Adrenal gland (tissue), 5 donors: Measurements from ENCODE around the gene NPRL2.

Experiments
- POLR2A ChIP-seq, 2 donors: fragments of 450-650 bp; IDR thresholded peaks; one replicate each; pipeline ENCODE4 v1.6.1; 2017; ENCODE audit warnings: antibody characterized with exemption in 2 of 2, mild to moderate bottlenecking in 2 of 2, moderate library complexity in 1 of 2
- TF ChIP-seq, protein P1 (sequence below), 6 experiments: fragments of 450-650 bp in 4 of 6; fragments of 200-600 bp in 2 of 6; sonication (generic) in 1 of 6; IDR thresholded peaks; 1 replicate in 5 of 6; 2 replicates in 1 of 6; pipeline versions ENCODE4 v1.5.1 to v1.8.0; 2016 to 2021; ENCODE audit warnings: antibody characterized with exemption in 6 of 6, mild to moderate bottlenecking in 2 of 6, moderate library complexity in 1 of 6
- donor health status: DM: no; HTN: no; CAD: no.

DNA sequence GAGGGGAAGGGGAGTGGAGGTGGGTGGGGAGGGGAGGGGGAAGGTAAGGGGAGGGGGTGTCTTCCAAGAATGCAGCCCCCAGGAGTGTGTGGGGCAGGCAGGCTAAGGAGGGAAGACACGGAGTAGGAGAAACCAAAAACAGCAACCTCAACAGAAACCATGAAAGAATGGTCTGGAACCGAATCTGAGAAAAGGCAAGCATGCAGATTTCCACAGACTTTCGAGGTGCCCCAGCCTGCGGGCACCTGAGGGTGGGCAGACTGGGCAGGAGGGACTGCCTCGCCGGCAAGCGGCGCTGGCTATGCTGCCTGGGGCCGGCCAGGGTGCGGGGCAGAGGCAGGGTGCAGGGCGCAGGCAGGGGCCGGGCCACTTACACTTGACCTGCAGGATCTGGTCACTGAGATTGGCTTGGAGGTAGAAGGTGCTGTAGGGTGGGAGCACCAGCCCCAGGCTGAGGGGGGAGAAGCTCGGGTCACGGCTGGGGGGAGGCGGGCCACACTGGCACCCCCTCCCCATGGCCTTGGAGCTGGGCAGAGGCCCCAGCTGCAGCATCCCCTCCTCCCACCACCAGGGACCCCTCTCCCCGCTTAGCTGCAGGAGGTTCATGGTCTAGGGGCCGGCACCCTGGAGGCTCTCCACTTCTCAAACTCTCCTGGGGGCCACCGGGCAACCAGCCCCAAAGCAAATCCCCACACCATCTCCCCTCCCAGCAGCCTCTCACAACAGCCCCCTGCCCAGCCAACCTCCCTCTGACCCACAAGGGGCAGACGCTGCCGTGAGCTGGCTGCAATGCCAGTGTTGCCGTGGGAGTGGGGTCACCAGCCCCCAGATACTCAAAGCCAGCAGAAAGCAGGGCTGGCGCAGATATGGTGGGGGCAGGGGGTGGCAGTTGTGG, 24.0 kb upstream of the NPRL2 start:
- TF ChIP-seq, protein P1, sequence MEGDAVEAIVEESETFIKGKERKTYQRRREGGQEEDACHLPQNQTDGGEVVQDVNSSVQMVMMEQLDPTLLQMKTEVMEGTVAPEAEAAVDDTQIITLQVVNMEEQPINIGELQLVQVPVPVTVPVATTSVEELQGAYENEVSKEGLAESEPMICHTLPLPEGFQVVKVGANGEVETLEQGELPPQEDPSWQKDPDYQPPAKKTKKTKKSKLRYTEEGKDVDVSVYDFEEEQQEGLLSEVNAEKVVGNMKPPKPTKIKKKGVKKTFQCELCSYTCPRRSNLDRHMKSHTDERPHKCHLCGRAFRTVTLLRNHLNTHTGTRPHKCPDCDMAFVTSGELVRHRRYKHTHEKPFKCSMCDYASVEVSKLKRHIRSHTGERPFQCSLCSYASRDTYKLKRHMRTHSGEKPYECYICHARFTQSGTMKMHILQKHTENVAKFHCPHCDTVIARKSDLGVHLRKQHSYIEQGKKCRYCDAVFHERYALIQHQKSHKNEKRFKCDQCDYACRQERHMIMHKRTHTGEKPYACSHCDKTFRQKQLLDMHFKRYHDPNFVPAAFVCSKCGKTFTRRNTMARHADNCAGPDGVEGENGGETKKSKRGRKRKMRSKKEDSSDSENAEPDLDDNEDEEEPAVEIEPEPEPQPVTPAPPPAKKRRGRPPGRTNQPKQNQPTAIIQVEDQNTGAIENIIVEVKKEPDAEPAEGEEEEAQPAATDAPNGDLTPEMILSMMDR (IDR thresholded peaks at IDR 0.05) = no peak
- TF ChIP-seq POLR2A (IDR thresholded peaks at IDR 0.05) = no peak
